HG03354 (cell line): ENCODE measurements around the gene RAB11FIP5.
"Not testable (repeated sequence)": the region's sequence is repeated elsewhere in the genome, so short reads cannot be mapped to it uniquely, and the experiment has no call there.

Source experiments
- ATAC-seq: cut with Tn5 transposase; IDR thresholded peaks from one replicate; pipeline ENCODE4 v1.9.1; 2021; ENCODE audit warnings: mild to moderate bottlenecking; ENCODE audit not compliant: unreplicated experiment, poor library complexity, severe bottlenecking

RAB11FIP5 gene, protein sequence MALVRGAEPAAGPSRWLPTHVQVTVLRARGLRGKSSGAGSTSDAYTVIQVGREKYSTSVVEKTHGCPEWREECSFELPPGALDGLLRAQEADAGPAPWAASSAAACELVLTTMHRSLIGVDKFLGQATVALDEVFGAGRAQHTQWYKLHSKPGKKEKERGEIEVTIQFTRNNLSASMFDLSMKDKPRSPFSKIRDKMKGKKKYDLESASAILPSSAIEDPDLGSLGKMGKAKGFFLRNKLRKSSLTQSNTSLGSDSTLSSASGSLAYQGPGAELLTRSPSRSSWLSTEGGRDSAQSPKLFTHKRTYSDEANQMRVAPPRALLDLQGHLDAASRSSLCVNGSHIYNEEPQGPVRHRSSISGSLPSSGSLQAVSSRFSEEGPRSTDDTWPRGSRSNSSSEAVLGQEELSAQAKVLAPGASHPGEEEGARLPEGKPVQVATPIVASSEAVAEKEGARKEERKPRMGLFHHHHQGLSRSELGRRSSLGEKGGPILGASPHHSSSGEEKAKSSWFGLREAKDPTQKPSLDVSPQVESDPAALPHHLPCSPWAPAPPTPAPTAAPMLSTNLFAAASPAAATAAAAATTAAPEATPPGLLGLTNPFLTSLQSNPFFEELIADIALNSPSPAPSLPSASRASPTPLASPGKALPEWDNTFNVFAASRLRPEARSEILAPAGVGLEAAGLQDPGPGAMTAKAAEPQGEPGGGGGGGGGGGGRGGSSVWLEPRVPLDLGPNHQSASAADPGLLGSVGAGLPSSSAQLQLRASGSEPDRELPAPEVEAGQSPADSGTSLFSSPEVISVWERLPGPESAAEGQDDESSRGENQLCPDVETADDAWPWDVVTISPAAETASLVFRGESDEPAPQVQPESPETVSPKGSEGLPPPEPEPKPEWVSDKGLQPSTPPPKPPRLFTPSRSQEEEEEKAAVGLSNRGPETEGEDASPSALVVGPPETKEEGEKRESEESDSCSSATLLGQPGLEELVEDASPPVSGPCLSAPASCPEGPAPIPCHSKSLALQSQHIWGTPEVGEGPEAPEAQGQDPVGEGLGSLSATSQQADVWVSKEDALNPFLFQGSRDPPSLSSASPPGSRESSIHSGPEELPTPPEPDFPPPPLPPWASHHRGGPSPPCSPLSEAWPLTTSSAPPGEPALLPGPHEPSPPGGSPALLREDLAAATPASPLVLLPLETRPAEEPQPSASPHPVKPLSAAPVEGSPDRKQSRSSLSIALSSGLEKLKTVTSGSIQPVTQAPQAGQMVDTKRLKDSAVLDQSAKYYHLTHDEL (N-terminal part only)

GRCh38 chr2:73112913-73113854 is at the start of gene RAB11FIP5:
Gene RAB11FIP5 (minus strand): TSS chr2:73112948. CDS start chr2:73112777, 171 bp downstream.
- peak; percentile 74 for ATAC-seq

- no peak for ATAC-seq
These were observed 43.9 kb upstream of the RAB11FIP5 start for GRCh38 chr2:73156539-73157124.

- no peak for ATAC-seq
These were observed 30.2 kb upstream of the RAB11FIP5 start for GRCh38 chr2:73142937-73143336.

DNA sequence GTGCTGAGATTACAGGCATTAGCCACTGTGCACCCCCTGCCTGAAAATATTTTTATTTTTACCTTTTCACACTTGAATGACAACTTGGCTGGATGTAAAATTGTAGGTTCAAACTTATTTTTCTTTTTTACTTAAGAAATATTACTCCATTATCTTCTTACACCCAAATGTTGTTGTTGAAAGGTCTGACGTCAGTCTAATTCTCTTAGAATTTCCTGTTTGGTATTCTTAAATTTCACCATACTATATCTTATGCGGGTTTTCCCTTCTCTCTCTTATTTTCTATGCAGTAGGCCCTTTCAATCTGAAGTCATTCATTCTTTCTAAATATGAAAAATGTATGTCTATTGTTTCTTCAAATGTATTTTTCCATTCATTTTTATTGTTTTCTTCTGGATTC is 29.1 kb upstream of the RAB11FIP5 start:
- no peak for ATAC-seq

DNA sequence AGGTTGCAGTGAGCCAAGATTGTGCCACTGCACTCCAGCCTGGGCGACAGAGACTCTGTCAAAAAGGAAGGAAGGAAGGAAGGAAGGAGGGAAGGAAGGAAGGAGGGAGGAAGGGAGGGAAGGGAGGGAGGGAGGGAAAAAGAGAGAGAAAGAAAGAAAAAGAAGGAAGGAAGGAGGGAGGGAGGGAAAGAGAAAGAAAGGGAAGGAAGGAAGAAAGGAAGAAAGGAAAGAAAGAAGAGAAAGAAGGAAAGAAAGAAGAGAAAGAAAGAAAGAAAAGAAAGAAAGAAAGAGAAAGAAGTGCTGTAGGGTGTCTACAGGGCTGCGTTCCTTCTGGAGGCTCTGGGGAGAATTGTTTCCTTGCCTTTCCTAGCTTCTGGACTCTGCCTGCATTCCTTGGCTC is 22.5 kb upstream of the RAB11FIP5 start:
- no peak for ATAC-seq

DNA sequence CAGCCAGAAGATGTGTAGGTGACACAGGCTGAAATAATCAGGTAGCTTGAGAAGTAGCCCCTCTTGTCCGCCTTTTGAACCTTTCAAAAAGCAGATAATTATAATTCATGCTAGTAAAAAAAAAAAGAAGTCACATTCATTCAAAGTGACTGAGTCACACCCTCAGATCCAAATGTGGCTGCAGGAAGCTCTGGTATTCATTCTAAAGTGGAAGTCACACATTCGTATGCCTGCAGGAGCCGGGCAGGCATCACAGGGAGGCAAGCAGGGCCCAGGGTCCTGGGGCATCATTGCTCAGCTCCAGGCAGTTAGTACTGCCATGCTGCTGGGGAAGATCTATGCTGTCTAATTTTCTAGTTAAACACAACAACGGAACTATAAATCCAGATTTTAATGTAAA is 21.7 kb upstream of the RAB11FIP5 start:
- no peak for ATAC-seq

GRCh38 chr2:73133566-73134197 is 20.9 kb upstream of the RAB11FIP5 start:
- ATAC-seq = no peak

GRCh38 chr2:73131807-73132206 is 19.1 kb upstream of the RAB11FIP5 start:
- ATAC-seq = no peak

DNA sequence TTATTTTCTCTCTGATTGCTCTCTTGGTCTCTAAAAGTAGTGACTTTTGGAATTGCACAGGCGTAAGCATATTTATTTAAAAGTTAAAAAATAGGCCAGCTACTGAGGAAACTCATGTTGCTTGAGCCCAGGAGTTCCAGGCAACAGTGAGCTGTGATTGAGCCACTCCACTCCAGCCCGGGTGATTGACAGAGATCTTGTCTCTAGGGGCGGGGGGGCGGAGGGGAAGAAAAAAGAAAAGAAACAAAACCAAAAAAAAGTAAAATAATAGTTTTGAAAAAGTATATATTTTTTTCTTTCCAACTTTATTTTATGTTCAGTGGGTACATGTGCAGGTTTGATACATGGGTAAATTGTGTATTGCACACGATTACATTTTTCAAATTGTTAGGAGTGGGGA is 18.0 kb upstream of the RAB11FIP5 start:
- no peak for ATAC-seq

DNA sequence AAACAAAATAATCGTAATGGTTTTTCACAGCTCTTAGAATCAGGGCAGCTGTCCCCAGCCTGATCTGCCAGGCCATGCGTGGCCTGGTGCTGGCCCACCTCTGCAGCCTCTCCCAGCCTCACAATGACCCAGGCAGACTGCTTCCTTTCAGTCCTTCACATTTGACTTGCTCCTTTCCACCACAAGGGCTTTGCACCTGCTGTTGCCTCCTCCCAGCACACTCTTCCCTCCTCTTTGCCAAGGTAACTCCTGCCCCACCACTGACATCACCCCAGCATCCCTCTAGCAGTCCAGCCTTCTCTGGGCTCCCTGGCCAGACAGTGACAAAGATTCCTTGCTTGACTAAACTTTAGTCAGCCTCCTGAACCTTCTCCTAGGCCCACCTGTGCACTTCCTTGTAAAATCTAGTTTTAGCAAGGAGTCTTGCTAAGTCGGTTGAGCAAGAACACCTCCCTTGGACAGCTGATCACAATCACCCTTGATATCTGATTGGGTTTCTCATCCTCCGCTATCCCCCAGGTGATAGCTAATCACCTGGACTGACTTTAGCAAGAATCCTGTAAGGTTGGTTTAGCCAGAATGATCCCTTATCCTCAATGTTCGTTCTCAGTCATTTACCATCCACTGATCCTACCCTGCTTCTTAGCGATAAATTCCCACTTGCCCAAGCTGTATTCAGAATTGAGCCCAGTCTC is 16.2 kb upstream of the RAB11FIP5 start:
- no peak for ATAC-seq

- no peak for ATAC-seq
These were observed 9.8 kb upstream of the RAB11FIP5 start for GRCh38 chr2:73122536-73122935.

GRCh38 chr2:73119611-73120239 is 7.0 kb upstream of the RAB11FIP5 start:
- not testable (repeated sequence) for ATAC-seq

DNA sequence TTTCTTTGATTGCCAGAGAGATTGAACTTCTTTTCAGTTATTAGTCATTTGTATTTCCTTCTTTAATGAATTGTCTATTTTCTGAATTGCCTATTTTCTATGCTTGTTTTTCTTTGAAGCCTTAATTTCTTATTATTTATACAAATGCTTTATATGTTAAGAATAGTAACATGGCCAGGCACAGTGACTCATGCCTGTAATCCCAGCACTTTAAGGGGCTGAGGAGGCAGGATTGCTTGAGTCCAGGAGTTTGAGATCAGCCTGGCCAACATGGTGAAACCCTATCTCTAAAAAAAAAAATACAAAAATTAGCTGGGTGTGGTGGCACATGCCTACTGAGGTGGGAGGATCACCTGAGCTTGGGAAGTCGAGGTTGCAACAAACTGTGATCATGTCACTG is 4.7 kb upstream of the RAB11FIP5 start:
- no peak for ATAC-seq

GRCh38 chr2:73116182-73116960 is 3.6 kb upstream of the RAB11FIP5 start:
- no peak for ATAC-seq

GRCh38 chr2:73114273-73114867 is 1.6 kb upstream of the RAB11FIP5 start:
- no peak for ATAC-seq
